Testis (tissue), 2 donors: Measurements from ENCODE around the gene SNX8.

Source experiments
- CTCF ChIP-seq, 3 experiments: fragments of 450-650 bp in 2 of 3; fragments of 200-600 bp in 1 of 3; sonication (generic) in 1 of 3; IDR thresholded peaks; one replicate each; pipeline ENCODE4 v1.5.1; 2016 to 2019; ENCODE audit warnings: antibody characterized with exemption in 3 of 3, mild to moderate bottlenecking in 2 of 3, moderate library complexity in 1 of 3
- POLR2A ChIP-seq: fragments of 450-650 bp; IDR thresholded peaks from one replicate; pipeline ENCODE4 v1.6.1; 2017; ENCODE audit warnings: antibody characterized with exemption, mild to moderate bottlenecking, moderate library complexity

- no peak for TF ChIP-seq CTCF (IDR thresholded peaks at IDR 0.05)
- TF ChIP-seq POLR2A, result no peak
These were observed 64.4 kb downstream of the SNX8 start for GRCh38 chr7:2249744-2250323.
